Measurements from ENCODE around the gene PPP3CA. TPM values are rescaled to one million over a fixed set of nuclear protein-coding genes. Genes with fewer than 3 reads are reported as not detected.

PPP3CA gene
- total and polyA plus RNA-seq, 2 of the 8 experiments (the other 6 are each of a cell fraction or from before 2014, with no cell fraction given): 7.9 to 35.0 TPM

DNA sequence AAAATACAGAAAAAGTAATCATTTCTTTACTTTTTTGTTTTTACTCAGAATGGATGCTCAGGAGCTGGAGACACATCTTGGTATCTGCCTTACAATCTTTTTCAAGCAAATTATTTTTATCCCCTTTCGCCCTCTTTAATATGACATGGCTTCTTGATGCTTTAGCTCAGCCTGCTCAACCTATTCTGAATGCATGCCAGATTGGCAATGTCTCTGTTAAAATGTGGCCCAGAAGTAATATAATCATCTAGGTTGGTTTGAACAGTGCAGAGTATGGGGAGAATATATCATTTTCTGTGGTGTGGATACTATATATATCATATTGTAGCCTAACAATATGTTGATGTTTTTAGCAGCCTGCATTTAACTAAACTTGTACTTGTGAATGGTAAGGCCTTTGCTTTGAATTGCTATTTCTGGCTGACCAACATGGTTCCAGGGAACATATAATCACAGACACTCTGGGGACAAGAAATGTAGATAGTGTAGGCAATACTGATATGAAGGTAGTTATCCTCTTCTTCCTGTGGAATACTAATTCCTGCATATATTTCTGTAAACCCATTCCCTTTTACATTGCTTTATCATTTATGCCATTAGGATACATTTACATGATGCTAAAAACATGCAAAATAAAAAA is 282.7 kb downstream of the PPP3CA start:
- H3K79me2 ChIP-seq (ENCODE audit: control insufficient read depth in 1 of 2, insufficient read depth in 2 of 2, low read length in 2 of 2): no peaks in the 10 kb centered on the region
- no peak overlapping the region for H3K27ac ChIP-seq (ENCODE audit: low read depth, low read length)
- H3K4me3 ChIP-seq (ENCODE audit: extremely low read depth in 1 of 4, insufficient read depth in 2 of 4, low read depth in 3 of 4, low read length in 4 of 4): no peak overlapping the region
- H3K9me3 ChIP-seq (ENCODE audit: insufficient read depth in 2 of 2, low read depth in 1 of 2, low read length in 1 of 2): no peaks in the 10 kb centered on the region
- no peaks in the 10 kb centered on the region for H3K23me2 ChIP-seq (ENCODE audit: low read depth, low read length)
- no peaks in the 10 kb centered on the region; a peak in 1 of 7 replicates for H3K4me1 ChIP-seq (replicated peaks in 1 of 4; ENCODE audit: control insufficient read depth in 3 of 4, insufficient read depth in 4 of 4, low read length in 3 of 4)
- FAIRE-seq (no peak), DNase-seq (ENCODE audit: low read depth in 1 of 2, low spot score in 2 of 2) (no peak)
- H4K5ac ChIP-seq (ENCODE audit: insufficient read length, low read depth, low read length): no peak overlapping the region
- no peak overlapping the region for H3K23ac ChIP-seq (ENCODE audit: insufficient read length)
- H3K79me1 ChIP-seq (ENCODE audit: low read depth, low read length): no peaks in the 10 kb centered on the region
- H2BK120ac ChIP-seq (replicated peaks; ENCODE audit: low read depth, low read length): no peak overlapping the region
- H2BK20ac ChIP-seq (ENCODE audit: low read length): no peak overlapping the region
- no peaks in the 10 kb centered on the region for H3K36me3 ChIP-seq (ENCODE audit: control insufficient read depth in 2 of 4, insufficient read depth in 4 of 4, low read length in 3 of 4)
- H3K4ac ChIP-seq (replicated peaks; ENCODE audit: insufficient read length, low read depth, low read length): no peak overlapping the region
- CTCF ChIA-PET (ENCODE audit: partially characterized antibody): interaction anchor here (0.6 kb wide), 1 partner anchor 107 kb away, joined by 3 read pairs; no protein-coding TSS in a partner anchor
- no peak overlapping the region for H2BK15ac ChIP-seq (ENCODE audit: low read length)
- no peak overlapping the region for H2BK12ac ChIP-seq (ENCODE audit: low read depth, low read length)
- H3K18ac ChIP-seq (ENCODE audit: extremely low read depth, low read length): no peak overlapping the region
- H2AK5ac ChIP-seq (ENCODE audit: low read depth, low read length): no peak overlapping the region
- H4K91ac ChIP-seq (replicated peaks; ENCODE audit: insufficient read length, low read length): no peak overlapping the region
- no peaks in the 10 kb centered on the region for H4K20me1 ChIP-seq (replicated peaks in 1 of 2; ENCODE audit: control insufficient read depth in 1 of 2, insufficient read depth in 2 of 2, low read length in 2 of 2)
- no peak overlapping the region for H3K14ac ChIP-seq (ENCODE audit: insufficient read length)
- 90% methylated on average over 1 of the region's 1 CpG; no CpG with 5 or more reads in 1 of the 2 experiments for WGBS, 2 experiments (ENCODE audit: extremely low coverage in 1 of 2, insufficient coverage in 1 of 2, insufficient read length in 1 of 2, insufficient replicate concordance in 2 of 2, low coverage in 1 of 2, low lambda C conversion rate in 2 of 2, missing lambda C conversion rate in 1 of 2)
- no peak overlapping the region for H3K4me2 ChIP-seq (ENCODE audit: insufficient read depth in 1 of 2, low read depth in 2 of 2, low read length in 2 of 2)
- no peak overlapping the region for H2BK5ac ChIP-seq (ENCODE audit: low read depth, low read length)
- no peak overlapping the region for H3K56ac ChIP-seq (replicated peaks; ENCODE audit: insufficient read length, low read depth, low read length)
- H3K9ac ChIP-seq (replicated peaks in 1 of 4; ENCODE audit: extremely low read depth in 1 of 4, low read depth in 3 of 4, low read length in 3 of 4): no peak overlapping the region
- H2AFZ ChIP-seq (ENCODE audit: low read length): no peak overlapping the region
- POLR2A ChIA-PET (ENCODE audit: partially characterized antibody): no interaction called here
- H3K27me3 ChIP-seq (replicated peaks in 1 of 4; ENCODE audit: control insufficient read depth in 3 of 4, extremely low read depth in 1 of 4, insufficient read depth in 3 of 4, low read length in 3 of 4): no peaks in the 10 kb centered on the region
- H4K8ac ChIP-seq (ENCODE audit: extremely low read depth, insufficient read depth, low read length): no peak overlapping the region
- TF ChIP-seq TCF12 (IDR thresholded peaks at IDR 0.05; ENCODE audit: low read depth, low read length) (no peak), ZNF274 (IDR thresholded peaks at IDR 0.05; ENCODE audit: borderline replicate concordance, extremely low read depth, low read length) (no peak), JUND (IDR thresholded peaks at IDR 0.05; ENCODE audit: low read length) (no peak), BACH1 (IDR thresholded peaks at IDR 0.05; ENCODE audit: low read length) (no peak), TBP (IDR thresholded peaks at IDR 0.05; ENCODE audit: low read depth, low read length) (no peak), FOSL1 (IDR thresholded peaks at IDR 0.05; ENCODE audit: insufficient read depth, low read depth, low read length) (no peak), CEBPB (IDR thresholded peaks at IDR 0.05; ENCODE audit: low read depth, low read length) (no peak), CBX8 (IDR thresholded peaks at IDR 0.05; ENCODE audit: borderline replicate concordance, low read depth, low read length) (no peak), MAFK (IDR thresholded peaks at IDR 0.05; ENCODE audit: low read depth, low read length) (no peak), SIRT6 (IDR thresholded peaks at IDR 0.05; ENCODE audit: low read length) (no peak), POLR2A (IDR thresholded peaks at IDR 0.05; ENCODE audit: control extremely low read depth in 1 of 2, low read depth in 2 of 2, low read length in 2 of 2) (no peak)
- TF ChIP-seq, protein P1, sequence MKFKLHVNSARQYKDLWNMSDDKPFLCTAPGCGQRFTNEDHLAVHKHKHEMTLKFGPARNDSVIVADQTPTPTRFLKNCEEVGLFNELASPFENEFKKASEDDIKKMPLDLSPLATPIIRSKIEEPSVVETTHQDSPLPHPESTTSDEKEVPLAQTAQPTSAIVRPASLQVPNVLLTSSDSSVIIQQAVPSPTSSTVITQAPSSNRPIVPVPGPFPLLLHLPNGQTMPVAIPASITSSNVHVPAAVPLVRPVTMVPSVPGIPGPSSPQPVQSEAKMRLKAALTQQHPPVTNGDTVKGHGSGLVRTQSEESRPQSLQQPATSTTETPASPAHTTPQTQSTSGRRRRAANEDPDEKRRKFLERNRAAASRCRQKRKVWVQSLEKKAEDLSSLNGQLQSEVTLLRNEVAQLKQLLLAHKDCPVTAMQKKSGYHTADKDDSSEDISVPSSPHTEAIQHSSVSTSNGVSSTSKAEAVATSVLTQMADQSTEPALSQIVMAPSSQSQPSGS (IDR thresholded peaks at IDR 0.05; ENCODE audit: low read length): no peak
- TF ChIP-seq, protein P2, sequence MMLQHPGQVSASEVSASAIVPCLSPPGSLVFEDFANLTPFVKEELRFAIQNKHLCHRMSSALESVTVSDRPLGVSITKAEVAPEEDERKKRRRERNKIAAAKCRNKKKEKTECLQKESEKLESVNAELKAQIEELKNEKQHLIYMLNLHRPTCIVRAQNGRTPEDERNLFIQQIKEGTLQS (IDR thresholded peaks at IDR 0.05; ENCODE audit: insufficient read depth, low read depth, low read length): no peak

All from H1 (cell line).